COLO829 (cell line): ENCODE measurements around the gene IGSF9.

ENCODE experiments used
- DNase-seq: peaks from one replicate; pipeline ENCODE4 v3.0.0; 2012; ENCODE audit warnings: low spot score

The IGSF9 gene

GRCh38 chr1:159946242-159947187 is 1.1 kb upstream of the IGSF9 start:
- DNase-seq, result no peak

GRCh38 chr1:159944623-159945455 is 574 bp downstream of the IGSF9 start:
- no peak for DNase-seq

GRCh38 chr1:159943908-159944622 is 1.3 kb downstream of the IGSF9 start:
- DNase-seq, result no peak

DNA sequence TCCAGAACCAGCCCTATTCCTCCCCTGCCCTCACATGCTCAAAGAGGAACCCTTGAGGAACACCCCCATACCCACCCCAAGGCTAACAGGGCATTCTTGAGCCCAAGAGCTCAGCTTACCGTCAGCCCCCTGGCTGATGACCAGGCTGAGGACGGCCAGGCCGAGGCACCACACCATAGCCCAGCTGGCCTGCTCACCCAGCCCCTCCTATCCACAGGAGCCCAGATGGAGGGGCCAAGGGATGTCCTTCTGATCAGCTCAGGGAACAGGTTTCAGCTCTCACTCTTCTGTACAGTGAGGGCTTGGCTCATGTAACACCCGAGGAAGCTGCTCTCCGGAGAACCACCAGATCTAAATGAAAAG is 2.2 kb downstream of the IGSF9 start:
- DNase-seq, result no peak

DNA sequence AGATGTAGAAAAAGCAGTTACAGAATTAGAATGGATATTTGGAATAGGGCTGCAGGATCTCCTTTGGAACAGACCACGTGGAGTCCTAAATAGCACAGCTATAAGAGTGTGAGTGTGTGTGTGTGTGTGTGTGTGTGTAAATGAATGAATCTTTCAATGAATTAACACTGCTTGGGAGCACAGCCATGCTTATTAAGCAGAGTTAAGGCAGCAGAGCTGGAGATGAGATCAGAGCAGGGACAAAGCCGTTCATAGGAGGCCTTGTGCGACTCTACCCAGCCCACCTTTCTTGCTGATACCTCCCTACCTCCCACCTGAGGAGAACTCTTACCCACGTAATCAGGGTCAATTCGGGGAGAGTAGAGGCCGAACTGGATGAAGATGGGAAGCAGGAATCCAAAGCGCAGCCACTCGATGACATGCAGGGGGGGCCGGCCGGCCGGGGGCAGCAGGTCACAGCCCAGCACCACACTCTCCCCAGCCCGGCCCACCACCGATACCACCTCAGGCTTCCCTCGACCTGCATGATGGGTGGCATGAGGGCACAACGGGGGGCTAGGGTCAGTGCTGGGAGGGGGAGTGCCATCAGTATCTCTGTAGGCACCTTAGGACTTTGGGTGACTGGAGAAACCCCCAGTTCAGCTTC is 2.7 kb downstream of the IGSF9 start:
- no peak for DNase-seq

DNA sequence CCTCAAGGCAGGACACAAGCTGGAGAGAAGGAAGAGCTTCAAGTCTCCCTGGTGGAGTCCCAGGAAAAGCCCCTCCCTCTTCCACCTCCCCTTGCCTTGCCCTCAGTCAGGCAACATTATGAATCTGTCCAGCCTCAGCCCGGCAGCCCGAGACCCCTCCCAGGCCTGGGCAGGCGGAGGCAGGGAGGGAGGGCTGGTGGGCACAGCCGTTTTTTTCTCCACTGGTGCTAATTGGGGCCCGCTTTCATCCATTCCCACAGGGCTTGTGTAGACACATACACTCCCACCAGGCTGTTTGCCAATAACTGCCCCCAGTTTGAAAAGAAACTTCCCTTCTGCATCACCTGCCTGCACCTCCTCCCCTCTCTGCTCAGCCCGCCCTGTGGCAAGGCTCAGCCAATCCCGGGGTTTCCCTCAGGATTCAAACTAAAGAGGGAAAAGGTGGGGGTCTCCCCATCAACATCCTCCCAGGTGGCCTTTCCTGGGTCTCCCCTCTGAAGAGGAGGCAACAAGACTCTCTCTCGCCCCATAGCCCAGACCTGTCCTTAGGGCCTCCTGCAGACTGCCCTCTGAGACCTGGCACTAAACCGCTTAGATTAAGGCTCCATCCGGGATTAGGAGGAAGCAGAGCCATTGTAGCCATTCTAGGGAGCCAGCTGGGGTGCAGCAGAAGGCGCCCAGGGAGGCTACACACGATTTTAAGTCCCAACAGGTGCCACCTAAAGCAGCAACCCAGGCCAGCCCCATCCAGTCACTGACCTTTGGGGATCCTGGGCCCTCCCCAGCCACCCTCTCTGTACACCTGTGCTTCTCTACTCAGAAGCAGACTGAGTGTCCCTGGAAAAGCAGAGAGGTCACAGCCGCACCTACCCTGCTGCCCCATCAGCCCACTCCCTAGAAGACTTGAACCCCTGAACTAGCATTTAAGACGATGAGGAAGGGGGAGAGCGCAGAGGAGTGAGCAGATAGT is 3.5 kb downstream of the IGSF9 start:
- DNase-seq, result no peak

- no peak for DNase-seq
Observed at GRCh38 chr1:159941141-159941540, 4.3 kb downstream of the IGSF9 start.

DNA sequence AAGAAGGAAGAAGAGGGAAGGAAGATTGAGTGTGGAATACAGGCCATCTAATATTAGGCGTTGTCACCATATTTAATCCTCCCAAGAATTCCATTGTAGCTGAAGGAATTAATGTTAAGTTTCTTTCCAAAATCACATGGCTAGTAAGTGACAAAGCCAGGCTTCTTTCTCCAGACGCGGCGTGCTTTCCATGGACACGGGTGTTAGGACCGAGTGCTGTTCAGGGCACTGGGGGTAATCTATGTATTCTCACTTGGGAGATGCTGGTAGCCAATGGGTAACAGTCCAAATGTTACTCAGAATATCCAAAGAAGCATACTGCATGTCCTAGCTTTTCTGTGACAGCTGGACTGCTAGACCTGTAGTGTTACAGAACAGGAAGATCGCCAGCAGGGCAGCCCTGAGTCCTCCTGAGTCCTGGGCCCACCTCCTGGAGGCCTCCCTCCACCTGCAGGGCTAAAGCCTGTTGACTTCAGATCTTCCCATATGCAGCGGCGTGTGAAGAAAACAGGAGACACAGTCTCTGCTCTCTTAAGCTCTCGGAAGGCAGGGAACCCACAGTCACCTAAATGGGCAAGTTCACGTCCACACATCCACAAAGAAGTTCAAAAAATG is 5.3 kb downstream of the IGSF9 start:
- no peak for DNase-seq

GRCh38 chr1:159939678-159940002 is 5.8 kb downstream of the IGSF9 start:
- no peak for DNase-seq

DNA sequence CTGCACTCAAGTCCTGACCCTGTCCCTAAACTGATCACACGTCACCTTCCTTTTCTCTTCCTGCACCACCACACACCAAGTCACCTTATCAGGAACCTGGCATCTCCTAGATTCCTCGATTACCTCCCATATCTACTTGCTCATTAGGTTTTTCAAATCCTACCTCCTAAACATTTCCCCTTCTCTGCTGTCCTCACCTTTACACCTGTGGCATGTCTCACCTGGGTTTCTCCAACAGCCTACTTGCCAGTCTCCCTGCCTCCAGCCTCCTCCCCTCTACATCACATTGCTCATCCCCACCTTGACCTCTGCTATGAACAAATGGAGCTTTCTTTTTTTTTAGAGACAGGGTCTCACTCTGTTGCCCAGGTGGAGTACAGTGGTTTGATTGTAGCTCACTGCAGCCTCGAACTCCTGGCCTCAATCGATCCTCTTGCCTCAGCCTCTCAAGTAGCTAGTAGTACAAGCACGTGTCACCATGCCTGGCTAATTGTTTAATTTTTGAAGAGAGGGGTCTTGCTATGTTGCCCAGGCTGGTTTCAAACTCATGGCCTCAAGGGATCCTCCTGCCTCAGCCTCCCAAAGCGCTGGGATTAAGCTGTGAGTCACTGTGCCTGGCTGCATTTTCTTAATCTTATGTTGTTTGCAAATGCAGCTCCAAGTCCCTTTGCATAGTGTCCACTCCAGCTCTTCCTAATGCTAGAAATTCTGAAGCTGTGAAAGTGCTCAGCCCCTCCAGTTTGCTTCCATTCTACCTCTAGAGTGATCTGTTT is 6.3 kb downstream of the IGSF9 start:
- no peak for DNase-seq

- no peak for DNase-seq
Observed at GRCh38 chr1:159938211-159938852, 7.1 kb downstream of the IGSF9 start.

- no peak for DNase-seq
Observed at GRCh38 chr1:159937054-159937750, 8.2 kb downstream of the IGSF9 start.

DNA sequence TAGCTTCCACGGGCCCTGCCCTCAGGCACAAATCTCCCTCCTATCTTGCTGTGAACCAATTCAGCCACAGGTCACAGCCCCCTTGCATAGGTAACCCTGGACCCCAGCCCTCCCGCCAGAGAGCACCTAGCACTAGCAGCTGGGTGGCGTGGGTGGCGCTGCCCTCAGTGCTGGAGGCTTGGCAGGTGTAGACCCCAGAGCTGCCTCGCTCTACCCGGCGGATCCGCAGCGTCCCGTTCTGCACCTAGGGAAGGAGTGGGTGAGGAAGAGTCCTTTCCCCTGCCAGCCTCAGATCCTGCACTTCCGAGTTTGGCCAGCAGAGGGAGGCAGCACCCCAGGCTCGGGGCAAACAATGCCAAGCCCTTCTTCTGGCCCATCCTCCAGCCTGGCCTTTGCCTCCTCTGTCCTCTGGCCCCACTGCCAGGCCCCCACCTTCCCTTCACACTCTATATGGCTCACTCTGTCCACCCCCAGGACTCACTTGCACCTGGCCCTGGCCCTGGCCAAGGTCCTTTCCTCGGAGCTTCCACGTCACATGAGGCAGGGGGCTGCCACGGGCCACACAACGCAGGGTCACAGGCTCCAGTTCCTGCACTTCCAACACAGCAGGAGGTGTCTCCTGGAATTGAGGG is 9.0 kb downstream of the IGSF9 start:
- peak; percentile 90 for DNase-seq

GRCh38 chr1:159935719-159936272 is 9.6 kb downstream of the IGSF9 start:
- DNase-seq, result no peak

GRCh38 chr1:159935305-159935704 is 10.1 kb downstream of the IGSF9 start:
- no peak for DNase-seq

- DNase-seq, result no peak
Observed at GRCh38 chr1:159934136-159935039, 11.0 kb downstream of the IGSF9 start.

GRCh38 chr1:159933347-159933746 is 12.1 kb downstream of the IGSF9 start:
- no peak for DNase-seq
